HepG2 (cell line): ENCODE data around the gene TMEM167B. TPM values are rescaled to one million over a fixed set of nuclear protein-coding genes. Genes with fewer than 3 reads are reported as not detected.

ENCODE experiments used
- ASH2L ChIP-seq: fragments of 300-600, 200-600 bp; sonication (generic); IDR thresholded peaks from 2 replicates; pipeline ENCODE4 v1.7.0; 2017; ENCODE audit warnings: low read depth, mild to moderate bottlenecking, moderate library complexity, mixed read lengths, low read length; ENCODE audit not compliant: insufficient read length
- CENPT ChIP-seq: sonication (generic); formaldehyde crosslinking; IDR thresholded peaks from 2 replicates; pipeline ENCODE4 v1.8.0; 2022; ENCODE audit warnings: low read depth, mild to moderate bottlenecking, moderate library complexity, missing genetic modification reagents
- DR1 ChIP-seq: sonication (generic); formaldehyde crosslinking; IDR thresholded peaks from 2 replicates; pipeline ENCODE4 v1.8.0; 2021; ENCODE audit warnings: mild to moderate bottlenecking, missing genetic modification reagents, inconsistent platforms
- FOXC1 ChIP-seq: sonication (generic); formaldehyde crosslinking; IDR thresholded peaks from 2 replicates; pipeline ENCODE4 v1.8.0; 2022; ENCODE audit warnings: mild to moderate bottlenecking, missing genetic modification reagents, borderline replicate concordance
- HOXA3 ChIP-seq: sonication (generic); formaldehyde crosslinking; IDR thresholded peaks from 2 replicates; pipeline ENCODE4 v1.5.0; 2020; ENCODE audit warnings: missing genetic modification reagents
- MEIS1 ChIP-seq: sonication (generic); formaldehyde crosslinking; IDR thresholded peaks from 2 replicates; pipeline ENCODE4 v1.9.0; 2021; ENCODE audit warnings: mild to moderate bottlenecking, missing genetic modification reagents, moderate library complexity, borderline replicate concordance
- NBN ChIP-seq: fragments of 450-650 bp; conservative IDR thresholded peaks from 2 replicates; pipeline ENCODE4 v1.6.1; 2017
- NR2F2 ChIP-seq: IDR thresholded peaks from 2 replicates; pipeline ENCODE4 v1.6.1; 2012; ENCODE audit warnings: low read depth, inconsistent platforms, borderline replicate concordance
- SKI ChIP-seq: fragments of 450-650 bp; IDR thresholded peaks from one replicate; pipeline ENCODE4 v1.6.1; 2018; ENCODE audit warnings: mild to moderate bottlenecking; ENCODE audit not compliant: partially characterized antibody
- TMF1 ChIP-seq: sonication (generic); formaldehyde crosslinking; IDR thresholded peaks from 2 replicates; pipeline ENCODE4 v1.8.1; 2022; ENCODE audit warnings: low read depth, missing genetic modification reagents
- ZBTB10 ChIP-seq: sonication (generic); formaldehyde crosslinking; IDR thresholded peaks from 2 replicates; pipeline ENCODE4 v1.4.0; 2020; ENCODE audit warnings: missing genetic modification reagents, borderline replicate concordance
- ZNF101 ChIP-seq: sonication (generic); formaldehyde crosslinking; IDR thresholded peaks from 2 replicates; pipeline ENCODE4 v1.4.0; 2020; ENCODE audit warnings: mild to moderate bottlenecking, low read depth, missing genetic modification reagents, borderline replicate concordance
- ZNF296 ChIP-seq: sonication (generic); formaldehyde crosslinking; conservative IDR thresholded peaks from 2 replicates; pipeline ENCODE4 v1.5.0; 2020; ENCODE audit warnings: mild to moderate bottlenecking, missing genetic modification reagents
- ZNF432 ChIP-seq: sonication (generic); formaldehyde crosslinking; IDR thresholded peaks from 2 replicates; pipeline ENCODE4 v1.5.0; 2020; ENCODE audit warnings: missing genetic modification reagents, mild to moderate bottlenecking, borderline replicate concordance
- ZNF550 ChIP-seq: sonication (generic); formaldehyde crosslinking; IDR thresholded peaks from 2 replicates; pipeline ENCODE4 v1.4.0; 2020; ENCODE audit warnings: mild to moderate bottlenecking, missing genetic modification reagents, borderline replicate concordance
- ZNF570 ChIP-seq: sonication (generic); formaldehyde crosslinking; IDR thresholded peaks from 2 replicates; pipeline ENCODE4 v1.4.0; 2020; ENCODE audit warnings: mild to moderate bottlenecking, missing genetic modification reagents, borderline replicate concordance
- ZNF609 ChIP-seq: sonication (generic); formaldehyde crosslinking; IDR thresholded peaks from 2 replicates; pipeline ENCODE4 v1.4.0; 2020; ENCODE audit warnings: mild to moderate bottlenecking, missing genetic modification reagents, borderline replicate concordance
- polyA plus RNA-seq, 8 experiments: library from polyadenylated mRNA; depleted of rRNA in 3 of 8; stranded (reverse) in 7 of 8; unstranded in 1 of 8; fragments of >200 nt; fragmentation: Illumina TruSeq in 4 of 8; extraction: Trizol in 4 of 8; gene quantifications; 2 replicates each; pipeline versions ENCODE4 v1.2.1 to v1.2.3, GENCODE V29; 2011 to 2016; ENCODE audit warnings: low read depth in 4 of 8, missing spikeins in 1 of 8, mixed read lengths in 1 of 8; ENCODE audit not compliant: insufficient read depth in 1 of 8
- total RNA-seq, 5 experiments: library from RNA; depleted of rRNA; stranded (reverse); fragments of >200 nt; fragmentation: Illumina TruSeq; extraction: Trizol; gene quantifications; 2 replicates each; pipeline ENCODE4 v1.2.3, GENCODE V29; 2016; ENCODE audit warnings: low read depth in 1 of 5

The TMEM167B gene
- total and polyA plus RNA-seq, 2 of the 13 experiments (the other 11 are each of a cell fraction or from before 2014, with no cell fraction given), result 9.5 to 22.4 TPM

- TF ChIP-seq ZNF432 (CRISPR knock-in tag) (no peak), FOXC1 (peak; percentile 94), TMF1 (CRISPR knock-in tag) (no peak), HOXA3 (peak; percentile 84), NBN (no peak), ZNF550 (CRISPR knock-in tag) (no peak), NR2F2 (no peak; the same call in 1 of the 2 replicates), MEIS1 (peak; percentile 85; the same call in 1 of the 2 replicates), ZBTB10 (CRISPR knock-in tag) (0 out of 2 replicates have a peak, but pooled peaks have one; percentile 15), SKI (no peak), ZNF296 (0 out of 2 replicates have a peak, but pooled peaks have one; percentile 28), ZNF609 (CRISPR knock-in tag) (peak; percentile 83), ZNF570 (CRISPR knock-in tag) (0 out of 2 replicates have a peak, but pooled peaks have one; percentile 50), ASH2L (peak; percentile 99), DR1 (CRISPR knock-in tag) (peak; percentile 99), ZNF101 (no peak), CENPT (CRISPR knock-in tag) (peak; percentile 96)
Observed at GRCh38 chr1:109099938-109100773, 9.6 kb downstream of the TMEM167B start (continued).
